OCI-LY7 (cell line): ENCODE results near the gene HORMAD2. TPM values are rescaled to one million over a fixed set of nuclear protein-coding genes. Genes with fewer than 3 reads are reported as not detected.

Experiments used
- BruUV-seq: library from RNA; stranded (reverse); fragments of 400-500 nt; replicated peaks from 2 replicates; lab custom pipeline; 2021; lab: Mats Ljungman, UMichigan
- CTCF ChIA-PET: fragments of 300-600 bp; sonication (Branson Sonifier 250); formaldehyde crosslinking; loops from one replicate; lab custom pipeline; 2022; ENCODE audit warnings: antibody characterized with exemption; ENCODE audit not compliant: unreplicated experiment; lab: Charles Lee
- POLR2A ChIA-PET: fragments of 300-600 bp; sonication (Branson Sonifier 250); formaldehyde crosslinking; loops from one replicate; lab custom pipeline; 2022; ENCODE audit warnings: antibody characterized with exemption; lab: Charles Lee
- DNase-seq: peaks from one replicate; pipeline ENCODE4 v3.0.0-alpha.2; 2015; ENCODE audit warnings: low spot score
- H2AFZ ChIP-seq: fragments of 200-600 bp; sonication (generic), shearing (Covaris generic); 2 replicates; pipeline ENCODE4 v1.6.1; 2014; ENCODE audit warnings: mild to moderate bottlenecking, antibody characterized with exemption, low read length, moderate library complexity
- H3K27ac ChIP-seq: fragments of 200-600 bp; sonication (generic); 2 replicates; pipeline ENCODE4 v1.5.1; 2014; ENCODE audit warnings: mixed run types, low read depth, mild to moderate bottlenecking, moderate library complexity, low read length, inconsistent platforms; ENCODE audit not compliant: poor library complexity, severe bottlenecking
- H3K36me3 ChIP-seq: fragments of 200-600 bp; sonication (generic); 2 replicates; pipeline ENCODE4 v1.6.1; 2014; ENCODE audit warnings: mild to moderate bottlenecking, antibody characterized with exemption, low read length, moderate library complexity, mixed read lengths; ENCODE audit not compliant: insufficient read depth
- H3K4me1 ChIP-seq: fragments of 200-600 bp; sonication (generic); 2 replicates; pipeline ENCODE4 v1.5.1; 2014; ENCODE audit warnings: mild to moderate bottlenecking, low read length; ENCODE audit not compliant: insufficient read depth, poor library complexity, severe bottlenecking
- H3K4me2 ChIP-seq: fragments of 200-600 bp; sonication (generic); 2 replicates; pipeline ENCODE4 v1.6.1; 2014; ENCODE audit warnings: mild to moderate bottlenecking, low read length
- H3K4me3 ChIP-seq: fragments of 200-600 bp; sonication (generic); 2 replicates; pipeline ENCODE4 v1.5.1; 2014; ENCODE audit warnings: mild to moderate bottlenecking, low read depth, low read length; ENCODE audit not compliant: poor library complexity, severe bottlenecking
- H3K79me2 ChIP-seq: fragments of 200-600 bp; sonication (generic); 2 replicates; pipeline ENCODE4 v1.6.1; 2016; ENCODE audit warnings: low read depth, mild to moderate bottlenecking, low read length, moderate library complexity, mixed read lengths; ENCODE audit not compliant: insufficient read depth
- H3K9me2 ChIP-seq: fragments of 200-600 bp; sonication (generic); 2 replicates; pipeline ENCODE4 v1.6.1; 2016; ENCODE audit warnings: mild to moderate bottlenecking, low read length, mixed read lengths; ENCODE audit not compliant: insufficient read depth
- H3K9me3 ChIP-seq: fragments of 200-600 bp; sonication (generic); 2 replicates; pipeline ENCODE4 v1.6.1; 2014; ENCODE audit warnings: mild to moderate bottlenecking, mixed run types, low read length, mixed read lengths
- H4K20me1 ChIP-seq: fragments of 200-600 bp; sonication (generic); 2 replicates; pipeline ENCODE4 v1.6.1; 2014; ENCODE audit warnings: mild to moderate bottlenecking, antibody characterized with exemption, low read length, moderate library complexity, mixed read lengths; ENCODE audit not compliant: insufficient read depth
- CTCF ChIP-seq: fragments of 200-600 bp; sonication (generic); conservative IDR thresholded peaks from 2 replicates; pipeline ENCODE4 v1.5.1; 2014; ENCODE audit warnings: mild to moderate bottlenecking, antibody characterized with exemption, low read length, moderate library complexity, mixed read lengths
- EZH2phosphoT487 ChIP-seq: fragments of 200-600 bp; sonication (generic); IDR thresholded peaks from 2 replicates; pipeline ENCODE4 v1.6.1; 2018; ENCODE audit warnings: low read depth, borderline replicate concordance, mild to moderate bottlenecking, mixed run types, antibody characterized with exemption, low read length, moderate library complexity, mixed read lengths
- intact Hi-C: fragments of 100-400 bp; cut with micrococcal nuclease; formaldehyde crosslinking; loops from one replicate; pipeline ENCODE4 v1.10.0; 2022; ENCODE audit not compliant: unreplicated experiment
- total RNA-seq, 2 experiments: library from RNA; depleted of rRNA in 1 of 2; stranded (reverse); fragments of >200 nt in 1 of 2; shearing (Covaris generic) in 1 of 2; gene quantifications; 2 replicates each; pipeline ENCODE4 v1.2.3, GENCODE V29; 2014 to 2022

HORMAD2 gene
- total RNA-seq, 2 experiments from 2014 or later: not detected

GRCh38 chr22:30041475-30041874, 38.8 kb upstream of the HORMAD2 start:
- no peaks in the 10 kb centered on the region for H3K4me1 ChIP-seq
- no peak overlapping the region for H2AFZ ChIP-seq
- no peaks in the 10 kb centered on the region for H3K9me2 ChIP-seq
- no peaks in the 10 kb centered on the region for H4K20me1 ChIP-seq
- TF ChIP-seq CTCF: no peak
- no peak overlapping the region for H3K27ac ChIP-seq
- CTCF ChIA-PET: no interaction called here
- intact Hi-C loops: no loop called here
- DNase-seq: no peak
- no TSS peak for BruUV-seq
- H3K4me3 ChIP-seq: no peak overlapping the region
- no peaks in the 10 kb centered on the region for H3K9me3 ChIP-seq
- H3K36me3 ChIP-seq: no peaks in the 10 kb centered on the region
- H3K4me2 ChIP-seq: no peak overlapping the region
- POLR2A ChIA-PET: no interaction called here
- H3K79me2 ChIP-seq: no peaks in the 10 kb centered on the region

GRCh38 chr22:30041881-30042280, 38.4 kb upstream of the HORMAD2 start:
- no peaks in the 10 kb centered on the region for H3K79me2 ChIP-seq
- no peak overlapping the region for H2AFZ ChIP-seq
- H3K27ac ChIP-seq: no peak overlapping the region
- no peaks in the 10 kb centered on the region for H3K4me1 ChIP-seq
- ChIA-PET POLR2A (no interaction called here), CTCF (no interaction called here)
- H3K4me2 ChIP-seq: no peak overlapping the region
- intact Hi-C loops: no loop called here
- no peak for TF ChIP-seq EZH2phosphoT487
- no peak for TF ChIP-seq CTCF
- H4K20me1 ChIP-seq: no peaks in the 10 kb centered on the region
- H3K4me3 ChIP-seq: no peak overlapping the region
- H3K9me2 ChIP-seq: no peaks in the 10 kb centered on the region
- no TSS peak for BruUV-seq
- no peaks in the 10 kb centered on the region for H3K36me3 ChIP-seq
- DNase-seq: no peak
- no peaks in the 10 kb centered on the region for H3K9me3 ChIP-seq

- no peak overlapping the region for H2AFZ ChIP-seq
- ChIA-PET POLR2A (no interaction called here), CTCF (no interaction called here)
- H3K36me3 ChIP-seq: no peaks in the 10 kb centered on the region
- BruUV-seq: no TSS peak
- H3K79me2 ChIP-seq: no peaks in the 10 kb centered on the region
- no peaks in the 10 kb centered on the region for H3K4me1 ChIP-seq
- DNase-seq: no peak
- no peak for TF ChIP-seq EZH2phosphoT487
- no peak for TF ChIP-seq CTCF
- no peaks in the 10 kb centered on the region for H3K9me2 ChIP-seq
- H3K4me3 ChIP-seq: no peak overlapping the region
- no peaks in the 10 kb centered on the region for H4K20me1 ChIP-seq
- H3K9me3 ChIP-seq: no peaks in the 10 kb centered on the region
- no peak overlapping the region for H3K27ac ChIP-seq
- H3K4me2 ChIP-seq: no peak overlapping the region
- intact Hi-C loops: no loop called here
These were observed 37.1 kb upstream of the HORMAD2 start for GRCh38 chr22:30043161-30043560.
